K562 treated with DMSO at 1 percent for 48 hours (cell line): Measurements from ENCODE around the gene ANAPC1. TPM values are rescaled to one million over a fixed set of nuclear protein-coding genes. Genes with fewer than 3 reads are reported as not detected.

Experiments used
- total RNA-seq: library from RNA; unstranded; fragments of 300-600 nt; gene quantifications from 2 replicates; pipeline ENCODE4 v1.2.3, GENCODE V29; 2022; ENCODE audit warnings: low replicate concordance; ENCODE audit errors: extremely low read depth

Gene ANAPC1, protein sequence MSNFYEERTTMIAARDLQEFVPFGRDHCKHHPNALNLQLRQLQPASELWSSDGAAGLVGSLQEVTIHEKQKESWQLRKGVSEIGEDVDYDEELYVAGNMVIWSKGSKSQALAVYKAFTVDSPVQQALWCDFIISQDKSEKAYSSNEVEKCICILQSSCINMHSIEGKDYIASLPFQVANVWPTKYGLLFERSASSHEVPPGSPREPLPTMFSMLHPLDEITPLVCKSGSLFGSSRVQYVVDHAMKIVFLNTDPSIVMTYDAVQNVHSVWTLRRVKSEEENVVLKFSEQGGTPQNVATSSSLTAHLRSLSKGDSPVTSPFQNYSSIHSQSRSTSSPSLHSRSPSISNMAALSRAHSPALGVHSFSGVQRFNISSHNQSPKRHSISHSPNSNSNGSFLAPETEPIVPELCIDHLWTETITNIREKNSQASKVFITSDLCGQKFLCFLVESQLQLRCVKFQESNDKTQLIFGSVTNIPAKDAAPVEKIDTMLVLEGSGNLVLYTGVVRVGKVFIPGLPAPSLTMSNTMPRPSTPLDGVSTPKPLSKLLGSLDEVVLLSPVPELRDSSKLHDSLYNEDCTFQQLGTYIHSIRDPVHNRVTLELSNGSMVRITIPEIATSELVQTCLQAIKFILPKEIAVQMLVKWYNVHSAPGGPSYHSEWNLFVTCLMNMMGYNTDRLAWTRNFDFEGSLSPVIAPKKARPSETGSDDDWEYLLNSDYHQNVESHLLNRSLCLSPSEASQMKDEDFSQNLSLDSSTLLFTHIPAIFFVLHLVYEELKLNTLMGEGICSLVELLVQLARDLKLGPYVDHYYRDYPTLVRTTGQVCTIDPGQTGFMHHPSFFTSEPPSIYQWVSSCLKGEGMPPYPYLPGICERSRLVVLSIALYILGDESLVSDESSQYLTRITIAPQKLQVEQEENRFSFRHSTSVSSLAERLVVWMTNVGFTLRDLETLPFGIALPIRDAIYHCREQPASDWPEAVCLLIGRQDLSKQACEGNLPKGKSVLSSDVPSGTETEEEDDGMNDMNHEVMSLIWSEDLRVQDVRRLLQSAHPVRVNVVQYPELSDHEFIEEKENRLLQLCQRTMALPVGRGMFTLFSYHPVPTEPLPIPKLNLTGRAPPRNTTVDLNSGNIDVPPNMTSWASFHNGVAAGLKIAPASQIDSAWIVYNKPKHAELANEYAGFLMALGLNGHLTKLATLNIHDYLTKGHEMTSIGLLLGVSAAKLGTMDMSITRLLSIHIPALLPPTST (N-terminal part only)
- not detected in 2 replicates for total RNA-seq

DNA sequence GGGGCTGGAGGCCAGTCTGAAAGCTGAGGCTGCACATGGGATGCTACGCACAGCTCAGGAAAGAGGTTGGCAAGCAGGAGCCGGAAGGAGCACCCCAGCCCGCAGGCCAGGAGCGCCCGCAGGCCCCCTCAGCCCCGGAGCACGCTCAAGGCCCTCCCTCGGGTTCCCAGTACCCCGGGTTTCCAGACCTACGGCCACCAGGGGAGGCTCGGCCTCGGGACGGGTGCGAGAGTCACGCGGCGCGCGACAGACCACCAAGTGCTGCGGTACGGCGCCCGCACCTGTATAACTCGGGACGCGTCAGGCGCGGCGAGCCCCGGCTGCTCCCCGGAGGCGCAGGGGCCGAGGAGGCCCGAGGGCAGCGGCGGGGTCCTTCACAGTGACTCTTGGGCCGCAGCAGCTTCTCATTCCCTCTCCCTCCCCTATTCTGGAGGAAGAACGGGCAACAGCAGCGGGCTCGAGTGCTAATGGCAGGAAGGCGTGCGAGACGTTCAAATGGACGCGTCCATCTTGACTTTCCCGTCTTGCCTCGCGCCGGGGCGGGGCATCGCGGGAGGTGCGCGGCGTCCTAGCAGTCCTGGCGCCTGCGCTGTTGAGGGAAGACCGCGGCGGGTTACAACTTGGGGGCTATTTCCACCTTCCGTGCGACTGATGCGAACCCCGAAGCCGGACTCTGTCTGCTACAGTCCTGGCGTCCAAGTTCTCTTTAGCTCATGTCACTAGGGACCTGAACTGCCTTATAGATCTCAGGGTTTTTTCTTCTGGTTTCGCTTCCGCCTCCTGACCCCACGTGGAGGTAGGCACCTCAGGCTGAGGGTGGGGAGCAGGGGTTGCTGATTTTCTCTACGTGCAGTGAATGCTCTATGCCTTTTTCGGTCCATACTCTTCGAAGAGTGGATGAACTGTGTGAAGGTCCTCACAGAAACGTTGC lies at the start of gene ANAPC1:
ANAPC1 (minus strand) TSS at position 533 of the 931 bp plus-strand sequence. CDS start 3,368 bp downstream, outside the sequence.

DNA sequence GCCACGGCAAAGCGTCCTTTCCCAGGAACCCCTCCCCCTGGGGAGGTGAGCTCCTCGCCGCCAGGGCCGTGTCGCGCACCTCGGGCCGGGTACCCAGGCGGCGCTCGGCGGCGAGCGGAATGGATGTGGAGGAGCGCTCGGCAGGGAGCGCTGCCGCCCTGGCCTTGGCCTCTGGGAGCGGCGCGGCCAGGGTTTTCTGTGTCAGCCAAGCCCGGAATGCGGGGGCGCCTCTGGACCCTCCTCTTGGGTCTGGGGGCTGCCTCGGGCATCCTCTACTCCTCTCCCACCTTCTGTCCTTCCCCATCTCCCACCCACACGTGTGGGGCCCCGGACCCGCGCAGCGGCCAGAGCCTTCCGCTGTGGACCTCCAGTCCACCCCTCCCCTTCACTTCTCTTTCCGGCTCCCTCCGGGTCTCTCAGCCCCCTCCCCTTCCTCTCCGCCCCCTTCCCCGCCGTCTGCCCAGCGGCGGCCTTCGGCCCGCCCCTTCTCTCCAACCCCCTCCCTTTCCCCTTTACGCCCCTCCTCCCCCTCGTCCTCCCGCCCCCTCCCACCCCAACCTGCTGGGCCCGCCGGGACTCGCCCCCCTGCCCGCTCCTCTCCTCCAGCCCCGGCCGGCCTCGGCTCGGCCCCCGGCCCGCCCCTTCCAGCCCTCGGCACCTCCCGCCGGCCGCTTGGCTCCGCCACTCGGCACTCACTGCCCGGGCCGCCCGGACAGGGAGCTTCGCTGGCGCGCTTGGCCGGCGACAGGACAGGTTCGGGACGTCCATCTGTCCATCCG lies 14.1 kb upstream of the ANAPC1 start, which contains the start of gene MERTK:
MERTK (plus strand) TSS at position 684 of the 779 bp plus-strand sequence. CDS start 129 bp downstream, outside the sequence.

Other genes starting within 250 kb of the ANAPC1 start
- not detected in 2 replicates for gene MERTK, start 14.4 kb upstream of the ANAPC1 start, total RNA-seq
- gene TMEM87B, start 171.1 kb upstream of the ANAPC1 start, total RNA-seq: not detected in 2 replicates